AG09319 (cell line): ENCODE data around the gene ARPC2.

Experiments used
- DNase-seq: peaks from one replicate; pipeline ENCODE4 v3.0.0-alpha.2; 2010; ENCODE audit warnings: low read depth; ENCODE audit errors: extremely low read depth
- TF ChIP-seq, protein P1 (sequence below): IDR thresholded peaks from 2 replicates; pipeline ENCODE4 v1.5.1; 2011; ENCODE audit warnings: low read depth, mild to moderate bottlenecking, inconsistent platforms, low read length, moderate library complexity

ARPC2 gene

GRCh38 chr2:218260742-218261422 lies 43.9 kb downstream of the ARPC2 start, which contains the start of gene GPBAR1:
Gene GPBAR1 (plus strand): TSS chr2:218261015. CDS start chr2:218262725, 1,710 bp downstream.
- TF ChIP-seq, protein P1, sequence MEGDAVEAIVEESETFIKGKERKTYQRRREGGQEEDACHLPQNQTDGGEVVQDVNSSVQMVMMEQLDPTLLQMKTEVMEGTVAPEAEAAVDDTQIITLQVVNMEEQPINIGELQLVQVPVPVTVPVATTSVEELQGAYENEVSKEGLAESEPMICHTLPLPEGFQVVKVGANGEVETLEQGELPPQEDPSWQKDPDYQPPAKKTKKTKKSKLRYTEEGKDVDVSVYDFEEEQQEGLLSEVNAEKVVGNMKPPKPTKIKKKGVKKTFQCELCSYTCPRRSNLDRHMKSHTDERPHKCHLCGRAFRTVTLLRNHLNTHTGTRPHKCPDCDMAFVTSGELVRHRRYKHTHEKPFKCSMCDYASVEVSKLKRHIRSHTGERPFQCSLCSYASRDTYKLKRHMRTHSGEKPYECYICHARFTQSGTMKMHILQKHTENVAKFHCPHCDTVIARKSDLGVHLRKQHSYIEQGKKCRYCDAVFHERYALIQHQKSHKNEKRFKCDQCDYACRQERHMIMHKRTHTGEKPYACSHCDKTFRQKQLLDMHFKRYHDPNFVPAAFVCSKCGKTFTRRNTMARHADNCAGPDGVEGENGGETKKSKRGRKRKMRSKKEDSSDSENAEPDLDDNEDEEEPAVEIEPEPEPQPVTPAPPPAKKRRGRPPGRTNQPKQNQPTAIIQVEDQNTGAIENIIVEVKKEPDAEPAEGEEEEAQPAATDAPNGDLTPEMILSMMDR: no peak
- DNase-seq: no peak

GRCh38 chr2:218261423-218262236 lies 44.6 kb downstream of the ARPC2 start:
- TF ChIP-seq, protein P1: no peak

GRCh38 chr2:218262237-218262600 lies 45.2 kb downstream of the ARPC2 start:
- no peak for DNase-seq
- TF ChIP-seq, protein P1: no peak

More at GRCh38 chr2:218261423-218262236, 44.6 kb downstream of the ARPC2 start:
- DNase-seq: no peak

- DNase-seq: no peak
- TF ChIP-seq, protein P1: no peak
These were observed 45.9 kb downstream of the ARPC2 start for GRCh38 chr2:218262631-218263586.

- TF ChIP-seq, protein P1: no peak
- DNase-seq: no peak
These were observed 47.0 kb downstream of the ARPC2 start for GRCh38 chr2:218263817-218264641.

DNA sequence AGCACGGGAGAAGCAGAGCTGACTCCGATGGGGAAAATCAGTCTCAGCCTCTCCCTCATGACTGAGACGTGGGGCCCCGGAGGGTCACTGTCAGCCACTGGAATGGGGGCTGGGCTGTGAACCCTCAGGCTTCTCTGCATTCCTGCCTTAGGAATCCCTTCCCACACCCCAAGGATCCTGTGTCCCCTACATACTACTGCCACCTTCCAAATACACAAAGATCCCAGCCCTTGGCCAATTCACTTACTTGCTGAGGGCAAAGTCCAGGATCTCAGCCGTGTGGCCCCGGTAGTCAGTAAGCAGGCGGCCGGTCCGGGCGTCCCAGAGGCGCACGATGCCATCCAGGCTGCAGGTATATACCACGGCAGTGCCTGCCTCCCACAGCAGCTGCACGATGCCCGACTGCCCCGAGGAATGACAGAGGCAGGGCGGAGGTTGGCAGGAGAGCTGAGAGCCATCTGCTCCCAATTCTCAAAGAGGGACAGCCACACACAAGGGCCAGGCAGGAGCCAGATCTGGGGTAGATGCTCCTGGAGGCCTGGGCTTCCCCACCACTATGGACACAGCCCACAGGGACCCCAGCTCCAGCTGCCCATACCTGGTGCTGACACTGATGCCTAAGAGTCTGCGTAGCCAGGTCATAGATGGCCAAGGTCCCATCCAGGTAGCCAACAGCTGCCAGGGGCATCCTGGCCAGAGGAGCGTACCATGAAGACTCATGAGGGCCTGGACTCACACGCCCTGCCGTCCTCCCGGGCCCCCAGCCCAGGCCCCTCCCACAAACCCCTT lies 48.0 kb downstream of the ARPC2 start:
- DNase-seq: no peak
- TF ChIP-seq, protein P1: no peak
